GM18519 (cell line): ENCODE measurements around the gene MAML3.

Experiments
- ATAC-seq: cut with Tn5 transposase; IDR thresholded peaks from one replicate; pipeline ENCODE4 v1.9.1; 2021; ENCODE audit warnings: mild to moderate bottlenecking, moderate library complexity; ENCODE audit not compliant: unreplicated experiment, low FRiP score

MAML3 gene

GRCh38 chr4:139682741-139683151, 471.2 kb downstream of the MAML3 start:
- no peak for ATAC-seq

- ATAC-seq, result no peak
Measured at GRCh38 chr4:139682309-139682708, 471.7 kb downstream of the MAML3 start.

- no peak for ATAC-seq
Measured at GRCh38 chr4:139676913-139677585, 476.9 kb downstream of the MAML3 start.

DNA sequence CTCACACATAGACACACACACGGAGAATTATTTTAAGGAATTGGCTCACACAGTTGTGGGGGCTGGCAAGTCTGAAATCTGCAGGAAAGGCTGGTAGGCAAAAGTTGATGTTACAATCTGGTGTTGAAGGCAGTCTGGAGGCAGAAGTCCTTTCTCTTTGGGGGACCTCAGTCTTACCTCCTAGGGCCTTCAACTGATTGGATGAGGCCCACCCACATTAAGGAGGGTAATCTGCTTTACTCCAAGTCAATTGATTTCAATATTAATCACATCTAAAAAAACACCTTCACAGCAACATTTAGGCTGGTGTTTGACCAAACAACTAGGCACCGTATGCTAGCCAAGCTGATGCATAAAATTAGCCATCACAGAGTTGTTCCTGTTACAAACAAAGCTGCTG, 477.6 kb downstream of the MAML3 start:
- ATAC-seq, result no peak

DNA sequence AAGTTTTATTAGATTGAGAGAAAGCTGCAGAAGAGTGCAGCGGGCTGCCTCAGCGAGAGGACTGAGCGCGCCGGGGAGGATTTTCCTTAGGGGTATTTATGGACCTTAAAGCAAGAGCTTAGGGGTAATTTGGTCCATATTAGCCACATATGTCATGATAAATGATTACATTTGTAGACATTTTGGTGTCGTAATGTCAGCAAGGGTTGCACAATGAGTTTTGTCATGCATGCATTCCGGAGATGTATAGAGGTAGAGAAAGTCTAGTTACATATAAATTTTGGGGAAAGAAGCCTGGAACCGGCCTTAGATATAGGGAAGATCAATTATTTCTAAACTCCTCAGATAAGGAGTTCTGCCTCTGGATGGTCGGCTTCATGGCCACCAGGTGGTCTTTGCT, 478.3 kb downstream of the MAML3 start:
- ATAC-seq, result no peak

- ATAC-seq, result no peak
Measured at GRCh38 chr4:139674875-139675550, 479.0 kb downstream of the MAML3 start.

GRCh38 chr4:139672732-139673131, 481.3 kb downstream of the MAML3 start:
- ATAC-seq, result no peak

- no peak for ATAC-seq
Measured at GRCh38 chr4:139672215-139672614, 481.8 kb downstream of the MAML3 start.

- ATAC-seq, result no peak
Measured at GRCh38 chr4:139670775-139671174, 483.2 kb downstream of the MAML3 start.

DNA sequence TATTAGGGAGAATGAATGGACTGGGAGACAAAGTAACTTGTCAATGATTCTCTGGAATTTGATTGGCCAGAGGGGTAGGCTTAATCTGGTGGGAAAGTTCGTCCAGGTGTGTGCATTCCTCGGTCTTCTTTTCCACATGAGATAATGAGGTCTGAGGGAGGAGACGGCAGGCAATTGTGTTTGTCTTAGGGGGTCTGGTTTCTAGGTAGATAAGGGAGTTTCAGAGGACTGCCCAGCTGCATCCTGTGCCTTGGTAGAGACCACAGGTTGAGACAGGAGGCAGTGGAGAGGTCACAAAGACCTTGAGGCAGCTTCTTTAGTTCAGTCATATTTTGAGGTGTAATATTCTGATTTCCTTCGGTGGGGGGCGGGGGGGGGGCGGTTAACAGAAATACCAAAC, 484.1 kb downstream of the MAML3 start:
- no peak for ATAC-seq

DNA sequence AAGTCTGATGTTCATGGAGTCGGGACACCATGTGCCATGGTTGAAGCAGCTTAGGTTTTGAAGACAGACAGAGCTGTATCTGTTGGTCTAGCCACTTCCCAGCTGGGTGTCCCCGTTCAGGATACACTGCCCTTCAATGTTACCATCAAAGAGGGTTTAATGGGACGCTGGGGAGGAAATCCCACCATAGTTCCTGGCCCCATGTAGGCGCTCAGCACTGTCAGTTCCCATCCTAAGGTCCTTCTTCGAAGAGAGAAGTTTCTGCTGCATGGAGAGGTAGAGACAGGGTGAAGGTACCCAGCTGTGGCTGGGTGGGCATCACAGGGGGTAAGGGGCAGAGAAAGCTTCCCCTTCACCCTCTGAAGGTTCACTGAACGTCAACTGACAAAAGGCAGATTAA, 484.6 kb downstream of the MAML3 start:
- ATAC-seq, result no peak

DNA sequence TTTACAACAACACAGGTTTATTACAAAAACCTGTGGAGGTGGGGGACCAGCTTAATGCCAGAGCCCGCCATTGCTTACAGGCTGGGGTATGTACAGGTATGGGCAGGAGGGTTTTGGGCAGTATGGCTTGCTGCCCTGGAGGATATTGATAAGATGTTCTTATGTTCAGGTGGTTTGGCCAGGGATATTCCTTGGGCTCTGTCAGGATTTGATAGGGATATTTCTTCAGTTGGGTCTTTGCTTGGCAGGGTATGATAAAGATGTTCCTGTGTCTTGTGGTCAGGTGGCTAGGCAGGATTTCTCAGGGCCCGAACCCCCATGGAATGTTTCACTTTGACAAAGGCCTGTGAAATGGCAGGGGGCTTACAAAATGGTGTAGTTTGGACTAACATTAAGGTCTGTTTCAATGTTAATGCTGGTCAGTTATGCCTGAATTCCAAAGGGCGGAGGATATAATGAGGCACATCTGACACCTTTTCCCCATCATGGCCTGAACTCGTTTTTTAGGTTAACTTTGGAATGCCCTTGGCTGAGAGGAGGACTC, 485.3 kb downstream of the MAML3 start:
- ATAC-seq, result no peak

DNA sequence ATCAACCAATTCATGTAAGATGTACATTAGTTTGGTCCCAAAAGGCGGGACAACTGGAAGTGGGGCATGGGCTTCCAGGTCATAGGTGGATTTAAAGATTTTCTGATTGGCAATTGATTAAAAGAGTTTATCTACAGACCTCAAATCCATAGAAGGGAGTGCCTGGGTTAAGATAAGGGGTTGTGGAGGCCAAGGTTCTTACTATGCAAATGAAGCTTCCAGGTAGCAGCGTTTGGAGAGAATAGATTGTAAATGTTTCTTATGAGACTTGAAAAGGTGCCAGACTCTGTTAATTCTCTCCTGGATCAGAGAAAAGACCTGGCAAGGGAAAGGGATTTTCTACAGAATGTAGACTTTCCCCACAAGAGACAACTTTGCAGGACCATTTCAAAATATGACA, 485.9 kb downstream of the MAML3 start:
- no peak for ATAC-seq
